HEK293 (cell line): ENCODE results near the gene ZNF780B.
A peak's percentile ranks its signal among the peaks of the same experiment; 100 is the strongest.

Experiments
- CTCF ChIA-PET: fragments of 350-600 bp; formaldehyde crosslinking; extraction: SDS; loops from one replicate; lab custom pipeline; 2021; ENCODE audit warnings: antibody characterized with exemption; lab: Yijun Ruan, JAX
- POLR2A ChIA-PET: fragments of 300-600 bp; formaldehyde crosslinking; extraction: SDS; loops from one replicate; lab custom pipeline; 2020; ENCODE audit warnings: antibody characterized with exemption, inconsistent platforms; lab: Yijun Ruan, JAX
- H3K27ac ChIP-seq: fragments of 200-500 bp; sonication (Bioruptor generic); 2 replicates; pipeline ENCODE4 v1.5.1; 2014; ENCODE audit warnings: low read depth, low read length, control low read depth, inconsistent platforms; ENCODE audit errors: extremely low read depth
- H3K36me3 ChIP-seq, 2 experiments: fragments of 200-500 bp in 1 of 2; sonication (Bioruptor generic) in 1 of 2; 1 replicate in 1 of 2; 2 replicates in 1 of 2; pipeline ENCODE4 v1.5.1; 2014 to 2017; ENCODE audit warnings: inconsistent platforms in 2 of 2, low read length in 2 of 2; ENCODE audit not compliant: control insufficient read depth in 2 of 2, insufficient read depth in 1 of 2
- H3K4me1 ChIP-seq: fragments of 200-500 bp; sonication (Bioruptor generic); 2 replicates; pipeline ENCODE4 v1.5.1; 2014; ENCODE audit warnings: mild to moderate bottlenecking, low read length, inconsistent platforms; ENCODE audit not compliant: control insufficient read depth, insufficient read depth
- H3K4me3 ChIP-seq: 2 replicates; pipeline ENCODE4 v1.5.1; 2011; ENCODE audit warnings: low read depth, mild to moderate bottlenecking, control low read depth, low read length, moderate library complexity
- H3K9me3 ChIP-seq: fragments of 200-500 bp; sonication (Bioruptor generic); 2 replicates; pipeline ENCODE4 v1.5.1; 2014; ENCODE audit warnings: low read depth, low read length, inconsistent platforms; ENCODE audit not compliant: control insufficient read depth, insufficient read depth
- HOXA7 ChIP-seq: sonication (generic); formaldehyde crosslinking; IDR thresholded peaks from 2 replicates; pipeline ENCODE4 v1.8.1; 2022; ENCODE audit warnings: missing genetic modification reagents, borderline replicate concordance
- IKZF3 ChIP-seq: fragments of 450-650 bp; IDR thresholded peaks from 2 replicates; pipeline ENCODE4 v1.5.0; 2018; ENCODE audit warnings: missing biosample characterization, mild to moderate bottlenecking, missing genetic modification characterization, moderate library complexity
- KLF16 ChIP-seq: fragments of 450-650 bp; formaldehyde crosslinking; IDR thresholded peaks from 2 replicates; pipeline ENCODE4 v1.5.1; 2017; ENCODE audit warnings: missing biosample characterization, missing genetic modification characterization
- REPIN1 ChIP-seq: fragments of 450-650 bp; formaldehyde crosslinking; IDR thresholded peaks from 2 replicates; pipeline ENCODE4 v1.5.1; 2017; ENCODE audit warnings: missing biosample characterization, missing genetic modification characterization, low read depth
- SCRT1 ChIP-seq: fragments of 450-650 bp; formaldehyde crosslinking; IDR thresholded peaks from 2 replicates; pipeline ENCODE4 v1.5.1; 2016; ENCODE audit warnings: missing biosample characterization, missing genetic modification characterization, borderline replicate concordance
- SCRT2 ChIP-seq: fragments of 450-650 bp; formaldehyde crosslinking; IDR thresholded peaks from 2 replicates; pipeline ENCODE4 v1.5.1; 2016; ENCODE audit warnings: missing biosample characterization, missing genetic modification characterization
- SETDB1 ChIP-seq: IDR thresholded peaks from one replicate; pipeline ENCODE4 v1.6.1; 2017; ENCODE audit warnings: mild to moderate bottlenecking, low read length, moderate library complexity, mixed read lengths; ENCODE audit not compliant: insufficient read length
- SP3 ChIP-seq: fragments of 450-650 bp; formaldehyde crosslinking; IDR thresholded peaks from 2 replicates; pipeline ENCODE4 v1.5.1; 2016; ENCODE audit warnings: missing biosample characterization, missing genetic modification characterization
- TCF7L2 ChIP-seq: IDR thresholded peaks from 2 replicates; pipeline ENCODE4 v1.6.1; 2011; ENCODE audit warnings: low read depth, mild to moderate bottlenecking, inconsistent platforms, low read length, moderate library complexity, borderline replicate concordance
- ZNF292 ChIP-seq: fragments of 450-650 bp; formaldehyde crosslinking; IDR thresholded peaks from 2 replicates; pipeline ENCODE4 v1.5.1; 2016; ENCODE audit warnings: low read depth, missing biosample characterization, missing genetic modification characterization, borderline replicate concordance
- ZNF555 ChIP-seq: fragments of 450-650 bp; formaldehyde crosslinking; conservative IDR thresholded peaks from 2 replicates; pipeline ENCODE4 v1.5.1; 2017; ENCODE audit warnings: missing biosample characterization, mild to moderate bottlenecking, missing genetic modification characterization, inconsistent platforms
- ZNF626 ChIP-seq: fragments of 450-650 bp; sonication (Bioruptor Pico); formaldehyde crosslinking; IDR thresholded peaks from 2 replicates; pipeline ENCODE4 v1.5.1; 2018; ENCODE audit warnings: missing biosample characterization, missing genetic modification characterization, inconsistent platforms
- ZNF660 ChIP-seq: fragments of 450-650 bp; IDR thresholded peaks from 2 replicates; pipeline ENCODE4 v1.5.1; 2018; ENCODE audit warnings: missing biosample characterization, mild to moderate bottlenecking, missing genetic modification characterization
- ZNF768 ChIP-seq: fragments of 450-650 bp; formaldehyde crosslinking; IDR thresholded peaks from 2 replicates; pipeline ENCODE4 v1.5.1; 2018; ENCODE audit warnings: missing biosample characterization, mild to moderate bottlenecking, missing genetic modification characterization
- ZNF777 ChIP-seq: fragments of 450-650 bp; formaldehyde crosslinking; IDR thresholded peaks from 2 replicates; pipeline ENCODE4 v1.5.1; 2017; ENCODE audit warnings: missing biosample characterization, missing genetic modification characterization, borderline replicate concordance
- TF ChIP-seq, protein P1 (sequence below): fragments of 450-650 bp; formaldehyde crosslinking; IDR thresholded peaks from 2 replicates; pipeline ENCODE4 v1.5.1; 2017; ENCODE audit warnings: missing biosample characterization, missing genetic modification characterization
- TF ChIP-seq, protein P2 (sequence below): fragments of 450-650 bp; formaldehyde crosslinking; IDR thresholded peaks from 2 replicates; pipeline ENCODE4 v1.5.1; 2016; ENCODE audit warnings: missing biosample characterization, missing genetic modification characterization
- TF ChIP-seq, protein P3 (sequence below): fragments of 450-650 bp; formaldehyde crosslinking; IDR thresholded peaks from 2 replicates; pipeline ENCODE4 v1.5.1; 2016; ENCODE audit warnings: missing biosample characterization, missing genetic modification characterization, low read depth
- TF ChIP-seq, protein P4 (sequence below): fragments of 450-650 bp; formaldehyde crosslinking; IDR thresholded peaks from 2 replicates; pipeline ENCODE4 v1.5.1; 2016; ENCODE audit warnings: missing biosample characterization, missing genetic modification characterization
- TF ChIP-seq, protein P5 (sequence below): fragments of 450-650 bp; IDR thresholded peaks from 2 replicates; pipeline ENCODE4 v1.5.1; 2018; ENCODE audit warnings: missing biosample characterization, missing genetic modification characterization
- TF ChIP-seq, protein P6 (sequence below): fragments of 450-650 bp; formaldehyde crosslinking; IDR thresholded peaks from 2 replicates; pipeline ENCODE4 v1.5.1; 2016; ENCODE audit warnings: missing biosample characterization, missing genetic modification characterization
- TF ChIP-seq, protein P7 (sequence below): fragments of 450-650 bp; formaldehyde crosslinking; IDR thresholded peaks from 2 replicates; pipeline ENCODE4 v1.5.1; 2016; ENCODE audit warnings: missing biosample characterization, missing genetic modification characterization

The ZNF780B gene

DNA sequence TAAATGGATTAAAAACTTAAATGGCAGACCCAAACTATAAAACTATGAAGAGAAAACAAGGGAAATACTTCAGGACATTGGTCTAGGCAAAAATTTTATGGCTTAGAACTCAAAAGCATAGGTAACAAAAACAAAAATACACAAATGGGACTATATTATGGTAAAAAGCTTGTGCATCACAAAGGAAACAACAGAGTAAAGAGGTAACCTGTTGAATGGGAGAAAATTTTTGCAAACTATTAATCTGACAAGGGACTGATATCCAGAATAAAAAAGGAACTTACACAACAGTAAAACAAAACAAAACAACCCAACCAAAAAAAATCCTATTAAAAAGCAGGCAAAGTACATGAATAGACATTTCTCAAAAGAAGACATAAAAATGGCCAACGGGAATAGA is 68.4 kb downstream of the ZNF780B start:
- ChIA-PET CTCF (no interaction called here), POLR2A (interaction anchor here (1.4 kb wide), 1 partner anchor 17 kb away, joined by 3 read pairs; the partner anchor contains the start of gene PSMC4)
- TF ChIP-seq SP3 (no peak), IKZF3 (tag by site-specific recombination) (no peak), ZNF777 (tag by site-specific recombination) (no peak), SCRT1 (peak; percentile 80; the same call in 1 of the 2 replicates), REPIN1 (tag by site-specific recombination) (no peak), ZNF768 (tag by site-specific recombination) (no peak), SCRT2 (tag by site-specific recombination) (peak; percentile 93), ZNF292 (tag by site-specific recombination) (no peak), SETDB1 (no peak), TCF7L2 (no peak)
- TF ChIP-seq, protein P1, sequence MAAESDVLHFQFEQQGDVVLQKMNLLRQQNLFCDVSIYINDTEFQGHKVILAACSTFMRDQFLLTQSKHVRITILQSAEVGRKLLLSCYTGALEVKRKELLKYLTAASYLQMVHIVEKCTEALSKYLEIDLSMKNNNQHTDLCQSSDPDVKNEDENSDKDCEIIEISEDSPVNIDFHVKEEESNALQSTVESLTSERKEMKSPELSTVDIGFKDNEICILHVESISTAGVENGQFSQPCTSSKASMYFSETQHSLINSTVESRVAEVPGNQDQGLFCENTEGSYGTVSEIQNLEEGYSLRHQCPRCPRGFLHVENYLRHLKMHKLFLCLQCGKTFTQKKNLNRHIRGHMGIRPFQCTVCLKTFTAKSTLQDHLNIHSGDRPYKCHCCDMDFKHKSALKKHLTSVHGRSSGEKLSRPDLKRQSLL (tag by site-specific recombination): no peak
- TF ChIP-seq, protein P2, sequence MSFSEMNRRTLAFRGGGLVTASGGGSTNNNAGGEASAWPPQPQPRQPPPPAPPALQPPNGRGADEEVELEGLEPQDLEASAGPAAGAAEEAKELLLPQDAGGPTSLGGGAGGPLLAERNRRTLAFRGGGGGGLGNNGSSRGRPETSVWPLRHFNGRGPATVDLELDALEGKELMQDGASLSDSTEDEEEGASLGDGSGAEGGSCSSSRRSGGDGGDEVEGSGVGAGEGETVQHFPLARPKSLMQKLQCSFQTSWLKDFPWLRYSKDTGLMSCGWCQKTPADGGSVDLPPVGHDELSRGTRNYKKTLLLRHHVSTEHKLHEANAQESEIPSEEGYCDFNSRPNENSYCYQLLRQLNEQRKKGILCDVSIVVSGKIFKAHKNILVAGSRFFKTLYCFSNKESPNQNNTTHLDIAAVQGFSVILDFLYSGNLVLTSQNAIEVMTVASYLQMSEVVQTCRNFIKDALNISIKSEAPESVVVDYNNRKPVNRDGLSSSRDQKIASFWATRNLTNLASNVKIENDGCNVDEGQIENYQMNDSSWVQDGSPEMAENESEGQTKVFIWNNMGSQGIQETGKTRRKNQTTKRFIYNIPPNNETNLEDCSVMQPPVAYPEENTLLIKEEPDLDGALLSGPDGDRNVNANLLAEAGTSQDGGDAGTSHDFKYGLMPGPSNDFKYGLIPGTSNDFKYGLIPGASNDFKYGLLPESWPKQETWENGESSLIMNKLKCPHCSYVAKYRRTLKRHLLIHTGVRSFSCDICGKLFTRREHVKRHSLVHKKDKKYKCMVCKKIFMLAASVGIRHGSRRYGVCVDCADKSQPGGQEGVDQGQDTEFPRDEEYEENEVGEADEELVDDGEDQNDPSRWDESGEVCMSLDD (tag by site-specific recombination): no peak
- TF ChIP-seq, protein P3, sequence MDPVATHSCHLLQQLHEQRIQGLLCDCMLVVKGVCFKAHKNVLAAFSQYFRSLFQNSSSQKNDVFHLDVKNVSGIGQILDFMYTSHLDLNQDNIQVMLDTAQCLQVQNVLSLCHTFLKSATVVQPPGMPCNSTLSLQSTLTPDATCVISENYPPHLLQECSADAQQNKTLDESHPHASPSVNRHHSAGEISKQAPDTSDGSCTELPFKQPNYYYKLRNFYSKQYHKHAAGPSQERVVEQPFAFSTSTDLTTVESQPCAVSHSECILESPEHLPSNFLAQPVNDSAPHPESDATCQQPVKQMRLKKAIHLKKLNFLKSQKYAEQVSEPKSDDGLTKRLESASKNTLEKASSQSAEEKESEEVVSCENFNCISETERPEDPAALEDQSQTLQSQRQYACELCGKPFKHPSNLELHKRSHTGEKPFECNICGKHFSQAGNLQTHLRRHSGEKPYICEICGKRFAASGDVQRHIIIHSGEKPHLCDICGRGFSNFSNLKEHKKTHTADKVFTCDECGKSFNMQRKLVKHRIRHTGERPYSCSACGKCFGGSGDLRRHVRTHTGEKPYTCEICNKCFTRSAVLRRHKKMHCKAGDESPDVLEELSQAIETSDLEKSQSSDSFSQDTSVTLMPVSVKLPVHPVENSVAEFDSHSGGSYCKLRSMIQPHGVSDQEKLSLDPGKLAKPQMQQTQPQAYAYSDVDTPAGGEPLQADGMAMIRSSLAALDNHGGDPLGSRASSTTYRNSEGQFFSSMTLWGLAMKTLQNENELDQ (tag by site-specific recombination): no peak
- TF ChIP-seq, protein P4, sequence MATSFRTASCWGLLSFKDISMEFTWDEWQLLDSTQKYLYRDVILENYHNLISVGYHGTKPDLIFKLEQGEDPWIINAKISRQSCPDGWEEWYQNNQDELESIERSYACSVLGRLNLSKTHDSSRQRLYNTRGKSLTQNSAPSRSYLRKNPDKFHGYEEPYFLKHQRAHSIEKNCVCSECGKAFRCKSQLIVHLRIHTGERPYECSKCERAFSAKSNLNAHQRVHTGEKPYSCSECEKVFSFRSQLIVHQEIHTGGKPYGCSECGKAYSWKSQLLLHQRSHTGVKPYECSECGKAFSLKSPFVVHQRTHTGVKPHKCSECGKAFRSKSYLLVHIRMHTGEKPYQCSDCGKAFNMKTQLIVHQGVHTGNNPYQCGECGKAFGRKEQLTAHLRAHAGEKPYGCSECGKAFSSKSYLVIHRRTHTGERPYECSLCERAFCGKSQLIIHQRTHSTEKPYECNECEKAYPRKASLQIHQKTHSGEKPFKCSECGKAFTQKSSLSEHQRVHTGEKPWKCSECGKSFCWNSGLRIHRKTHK (tag by site-specific recombination): no peak
- TF ChIP-seq, protein P5, sequence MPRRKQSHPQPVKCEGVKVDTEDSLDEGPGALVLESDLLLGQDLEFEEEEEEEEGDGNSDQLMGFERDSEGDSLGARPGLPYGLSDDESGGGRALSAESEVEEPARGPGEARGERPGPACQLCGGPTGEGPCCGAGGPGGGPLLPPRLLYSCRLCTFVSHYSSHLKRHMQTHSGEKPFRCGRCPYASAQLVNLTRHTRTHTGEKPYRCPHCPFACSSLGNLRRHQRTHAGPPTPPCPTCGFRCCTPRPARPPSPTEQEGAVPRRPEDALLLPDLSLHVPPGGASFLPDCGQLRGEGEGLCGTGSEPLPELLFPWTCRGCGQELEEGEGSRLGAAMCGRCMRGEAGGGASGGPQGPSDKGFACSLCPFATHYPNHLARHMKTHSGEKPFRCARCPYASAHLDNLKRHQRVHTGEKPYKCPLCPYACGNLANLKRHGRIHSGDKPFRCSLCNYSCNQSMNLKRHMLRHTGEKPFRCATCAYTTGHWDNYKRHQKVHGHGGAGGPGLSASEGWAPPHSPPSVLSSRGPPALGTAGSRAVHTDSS (tag by site-specific recombination): no peak
- H3K27ac ChIP-seq: no peak overlapping the region
- H3K4me3 ChIP-seq: no peak overlapping the region
- H3K36me3 ChIP-seq: peaks cover 13 to 33% of the 10 kb centered on the region in 2 experiments
- peaks cover 31% of the 10 kb centered on the region for H3K9me3 ChIP-seq
- no peaks in the 10 kb centered on the region; the same call in 1 of the 2 replicates for H3K4me1 ChIP-seq

DNA sequence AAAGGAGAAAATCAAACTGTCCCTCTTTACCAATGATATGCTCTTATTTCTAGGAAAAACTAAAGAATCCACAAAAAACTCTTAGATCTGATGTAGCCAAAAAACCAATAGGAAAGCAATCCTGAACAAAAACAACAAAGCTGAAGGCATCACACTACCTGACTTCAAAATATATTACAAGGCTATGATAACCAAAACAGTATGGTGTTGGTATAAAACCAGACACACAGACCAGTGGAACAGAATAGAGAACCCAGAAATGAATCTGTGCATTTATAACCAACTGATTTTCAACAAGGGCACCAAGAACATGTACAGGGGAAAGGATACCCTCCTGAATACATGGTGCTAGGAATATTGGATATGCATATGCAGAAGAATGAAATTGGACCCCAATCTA is 68.9 kb downstream of the ZNF780B start:
- POLR2A ChIA-PET: interaction anchor here (2.3 kb wide), 1 partner anchor 9 kb away, joined by 8 read pairs; the partner anchor contains the start of gene ZNF546
- Histone ChIP-seq H3K4me1 (no peaks in the 10 kb centered on the region; the same call in 1 of the 2 replicates), H3K36me3 (peaks cover 18 to 38% of the 10 kb centered on the region in 2 experiments), H3K27ac (no peak overlapping the region)
- 0 out of 2 replicates have a peak, but pooled peaks have one; percentile 1 for TF ChIP-seq KLF16 (tag by site-specific recombination)
- TF ChIP-seq, protein P6, sequence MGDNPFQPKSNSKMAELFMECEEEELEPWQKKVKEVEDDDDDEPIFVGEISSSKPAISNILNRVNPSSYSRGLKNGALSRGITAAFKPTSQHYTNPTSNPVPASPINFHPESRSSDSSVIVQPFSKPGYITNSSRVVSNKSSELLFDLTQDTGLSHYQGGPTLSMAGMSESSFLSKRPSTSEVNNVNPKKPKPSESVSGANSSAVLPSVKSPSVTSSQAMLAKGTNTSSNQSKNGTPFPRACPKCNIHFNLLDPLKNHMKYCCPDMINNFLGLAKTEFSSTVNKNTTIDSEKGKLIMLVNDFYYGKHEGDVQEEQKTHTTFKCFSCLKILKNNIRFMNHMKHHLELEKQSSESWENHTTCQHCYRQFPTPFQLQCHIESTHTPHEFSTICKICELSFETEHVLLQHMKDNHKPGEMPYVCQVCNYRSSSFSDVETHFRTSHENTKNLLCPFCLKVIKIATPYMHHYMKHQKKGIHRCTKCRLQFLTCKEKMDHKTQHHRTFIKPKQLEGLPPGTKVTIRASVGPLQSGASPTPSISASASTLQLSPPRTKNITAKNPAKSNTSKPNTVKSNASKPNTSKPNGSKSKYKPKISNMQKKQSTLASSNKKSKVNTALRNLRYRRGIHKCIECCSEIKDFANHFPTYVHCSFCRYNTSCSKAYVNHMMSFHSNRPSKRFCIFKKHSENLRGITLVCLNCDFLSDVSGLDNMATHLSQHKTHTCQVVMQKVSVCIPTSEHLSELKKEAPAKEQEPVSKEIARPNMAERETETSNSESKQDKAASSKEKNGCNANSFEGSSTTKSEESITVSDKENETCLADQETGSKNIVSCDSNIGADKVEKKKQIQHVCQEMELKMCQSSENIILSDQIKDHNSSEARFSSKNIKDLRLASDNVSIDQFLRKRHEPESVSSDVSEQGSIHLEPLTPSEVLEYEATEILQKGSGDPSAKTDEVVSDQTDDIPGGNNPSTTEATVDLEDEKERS (tag by site-specific recombination): peak; percentile 96
- no peak for TF ChIP-seq ZNF626 (tag by site-specific recombination)
- no peak for TF ChIP-seq ZNF555
- TF ChIP-seq, protein P7, sequence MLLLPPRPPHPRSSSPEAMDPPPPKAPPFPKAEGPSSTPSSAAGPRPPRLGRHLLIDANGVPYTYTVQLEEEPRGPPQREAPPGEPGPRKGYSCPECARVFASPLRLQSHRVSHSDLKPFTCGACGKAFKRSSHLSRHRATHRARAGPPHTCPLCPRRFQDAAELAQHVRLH (tag by site-specific recombination): peak; percentile 73
- TF ChIP-seq HOXA7: no peak
- TF ChIP-seq ZNF660 (tag by site-specific recombination): no peak
- TF ChIP-seq, all 188 proteins: peak for 3
- Histone ChIP-seq H3K9me3 (peaks cover 31% of the 10 kb centered on the region), H3K4me3 (no peak overlapping the region)
- CTCF ChIA-PET: no interaction called here
